ENCODE results near the gene DIPK1C.

Gene DIPK1C

DNA sequence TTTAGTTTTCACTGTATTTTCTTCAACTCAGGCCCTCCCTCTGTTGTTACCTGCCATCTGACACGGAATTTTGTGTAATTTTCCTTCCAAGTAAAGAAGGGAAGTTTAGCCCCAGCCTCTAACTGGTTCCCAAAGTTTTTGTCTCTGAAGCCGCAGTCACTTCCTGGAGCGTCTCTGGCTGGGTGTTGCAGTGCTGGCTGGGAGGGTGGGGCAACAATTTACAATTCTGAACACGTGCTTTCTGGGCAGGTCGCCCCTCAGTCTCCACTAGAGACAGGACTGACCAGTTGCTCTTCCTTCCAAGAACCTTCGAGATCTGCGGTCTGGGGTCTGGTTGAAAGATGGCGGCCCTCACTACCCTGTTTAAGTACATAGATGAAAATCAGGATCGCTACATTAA, 42.5 kb upstream of the DIPK1C start:
- TF ChIP-seq, protein P1, sequence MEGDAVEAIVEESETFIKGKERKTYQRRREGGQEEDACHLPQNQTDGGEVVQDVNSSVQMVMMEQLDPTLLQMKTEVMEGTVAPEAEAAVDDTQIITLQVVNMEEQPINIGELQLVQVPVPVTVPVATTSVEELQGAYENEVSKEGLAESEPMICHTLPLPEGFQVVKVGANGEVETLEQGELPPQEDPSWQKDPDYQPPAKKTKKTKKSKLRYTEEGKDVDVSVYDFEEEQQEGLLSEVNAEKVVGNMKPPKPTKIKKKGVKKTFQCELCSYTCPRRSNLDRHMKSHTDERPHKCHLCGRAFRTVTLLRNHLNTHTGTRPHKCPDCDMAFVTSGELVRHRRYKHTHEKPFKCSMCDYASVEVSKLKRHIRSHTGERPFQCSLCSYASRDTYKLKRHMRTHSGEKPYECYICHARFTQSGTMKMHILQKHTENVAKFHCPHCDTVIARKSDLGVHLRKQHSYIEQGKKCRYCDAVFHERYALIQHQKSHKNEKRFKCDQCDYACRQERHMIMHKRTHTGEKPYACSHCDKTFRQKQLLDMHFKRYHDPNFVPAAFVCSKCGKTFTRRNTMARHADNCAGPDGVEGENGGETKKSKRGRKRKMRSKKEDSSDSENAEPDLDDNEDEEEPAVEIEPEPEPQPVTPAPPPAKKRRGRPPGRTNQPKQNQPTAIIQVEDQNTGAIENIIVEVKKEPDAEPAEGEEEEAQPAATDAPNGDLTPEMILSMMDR (IDR thresholded peaks at IDR 0.05; ENCODE audit: insufficient read depth, low read depth, low read length, missing control alignments), result no peak
- peak overlapping the region; percentile 53 for H3K4me3 ChIP-seq (ENCODE audit: low read length)
- peak; percentile 82 for DNase-seq (ENCODE audit: low read depth)

- peak overlapping the region; percentile 53 for H3K4me3 ChIP-seq (ENCODE audit: low read length)
- TF ChIP-seq, protein P1 (IDR thresholded peaks at IDR 0.05; ENCODE audit: insufficient read depth, low read depth, low read length, missing control alignments), result no peak
- peak; percentile 50 for DNase-seq (ENCODE audit: low read depth)
Observed at GRCh38 chr18:74498712-74499627, 41.9 kb upstream of the DIPK1C start.

DNA sequence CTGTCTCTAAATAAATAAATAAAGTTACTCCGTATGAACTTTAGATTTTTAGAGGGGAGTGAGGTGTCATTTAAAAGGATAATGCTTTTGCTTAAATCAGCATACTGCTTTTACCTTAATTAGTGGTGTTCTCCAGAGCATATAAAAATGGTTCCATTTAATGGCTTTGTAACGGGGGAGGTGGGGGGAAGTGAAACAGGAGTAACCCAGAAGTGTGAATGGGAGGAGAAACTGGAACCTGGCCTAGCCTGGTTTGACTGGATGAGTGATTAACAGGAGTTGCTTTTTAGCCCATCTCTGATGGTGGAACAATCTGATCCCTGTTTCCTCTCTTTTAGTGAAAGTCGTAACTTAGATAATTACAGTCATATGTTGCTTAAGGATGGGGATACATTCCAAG, 40.7 kb upstream of the DIPK1C start:
- TF ChIP-seq, protein P1 (IDR thresholded peaks at IDR 0.05; ENCODE audit: insufficient read depth, low read depth, low read length, missing control alignments), result no peak

GRCh38 chr18:74497324-74497676, 40.2 kb upstream of the DIPK1C start:
- DNase-seq (ENCODE audit: low read depth), result no peak
- TF ChIP-seq, protein P1 (IDR thresholded peaks at IDR 0.05; ENCODE audit: insufficient read depth, low read depth, low read length, missing control alignments), result no peak
- H3K4me3 ChIP-seq (ENCODE audit: low read length), result peak overlapping the region; percentile 78

More for the DNA sequence above, 40.7 kb upstream of the DIPK1C start:
- DNase-seq (ENCODE audit: low read depth), result no peak
- H3K4me3 ChIP-seq (ENCODE audit: low read length), result no peak overlapping the region

DNA sequence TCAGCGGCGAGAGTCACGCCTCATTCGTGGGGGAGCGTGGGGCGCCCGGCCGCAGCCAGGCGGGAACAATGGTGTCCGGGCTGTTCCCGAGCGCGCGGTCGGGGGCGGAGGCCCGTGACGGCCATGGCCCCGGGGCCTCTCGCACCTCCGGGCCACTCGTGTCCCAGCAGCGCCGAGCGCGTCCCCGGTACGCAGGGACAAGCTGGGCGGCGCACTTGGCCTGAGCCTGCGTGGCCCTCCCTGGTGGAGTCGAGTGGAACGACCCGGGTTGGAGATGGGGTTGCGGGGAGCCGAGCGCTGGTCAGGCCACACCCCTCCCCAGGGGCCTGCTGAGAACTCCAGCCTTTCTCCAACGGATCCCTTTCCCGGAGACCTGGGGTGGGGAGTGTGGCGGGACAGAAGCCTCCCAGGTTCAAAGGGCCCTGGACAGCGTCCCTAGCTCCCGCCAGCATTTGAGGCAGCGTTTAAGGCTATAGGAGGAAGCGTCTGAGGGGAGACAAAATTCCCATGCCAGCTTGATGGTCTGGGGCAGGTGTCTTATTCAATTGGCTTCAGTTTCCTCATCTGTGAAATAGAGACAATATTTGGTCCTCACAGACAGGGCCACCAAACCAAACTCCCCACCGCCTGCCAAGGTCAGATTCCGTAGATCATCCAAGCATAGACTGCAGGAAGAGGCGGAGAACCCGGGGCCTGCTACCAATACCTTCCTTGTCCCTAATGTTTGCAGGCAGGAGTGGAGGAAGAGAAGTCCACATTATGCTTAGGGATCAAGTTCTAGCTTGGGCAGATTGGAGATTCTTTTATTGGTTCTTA, 39.6 kb upstream of the DIPK1C start:
- DNase-seq (ENCODE audit: low read depth), result peak; percentile 29
- TF ChIP-seq, protein P1 (IDR thresholded peaks at IDR 0.05; ENCODE audit: insufficient read depth, low read depth, low read length, missing control alignments), result no peak
- H3K4me3 ChIP-seq (ENCODE audit: low read length), result peak overlapping the region; percentile 78

GRCh38 chr18:74495581-74496507, 38.7 kb upstream of the DIPK1C start, which contains the start of gene CNDP2:
Gene CNDP2, plus strand, starts transcription at chr18:74496363. Its CDS starts 3,611 bp downstream, at chr18:74499974.
- peak within 1 kb of the TSS; percentile 78 for H3K4me3 ChIP-seq (ENCODE audit: low read length)
- TF ChIP-seq, protein P1 (IDR thresholded peaks at IDR 0.05; ENCODE audit: insufficient read depth, low read depth, low read length, missing control alignments), result no peak
- peak; percentile 99 for DNase-seq (ENCODE audit: low read depth)

Data from epithelial cell of esophagus (primary cell).